ENCODE results near the gene FAM117A. TPM values are rescaled to one million over a fixed set of nuclear protein-coding genes. Genes with fewer than 3 reads are reported as not detected.

FAM117A gene
- 2.7 and 3.8 TPM in 2 replicates for total RNA-seq

DNA sequence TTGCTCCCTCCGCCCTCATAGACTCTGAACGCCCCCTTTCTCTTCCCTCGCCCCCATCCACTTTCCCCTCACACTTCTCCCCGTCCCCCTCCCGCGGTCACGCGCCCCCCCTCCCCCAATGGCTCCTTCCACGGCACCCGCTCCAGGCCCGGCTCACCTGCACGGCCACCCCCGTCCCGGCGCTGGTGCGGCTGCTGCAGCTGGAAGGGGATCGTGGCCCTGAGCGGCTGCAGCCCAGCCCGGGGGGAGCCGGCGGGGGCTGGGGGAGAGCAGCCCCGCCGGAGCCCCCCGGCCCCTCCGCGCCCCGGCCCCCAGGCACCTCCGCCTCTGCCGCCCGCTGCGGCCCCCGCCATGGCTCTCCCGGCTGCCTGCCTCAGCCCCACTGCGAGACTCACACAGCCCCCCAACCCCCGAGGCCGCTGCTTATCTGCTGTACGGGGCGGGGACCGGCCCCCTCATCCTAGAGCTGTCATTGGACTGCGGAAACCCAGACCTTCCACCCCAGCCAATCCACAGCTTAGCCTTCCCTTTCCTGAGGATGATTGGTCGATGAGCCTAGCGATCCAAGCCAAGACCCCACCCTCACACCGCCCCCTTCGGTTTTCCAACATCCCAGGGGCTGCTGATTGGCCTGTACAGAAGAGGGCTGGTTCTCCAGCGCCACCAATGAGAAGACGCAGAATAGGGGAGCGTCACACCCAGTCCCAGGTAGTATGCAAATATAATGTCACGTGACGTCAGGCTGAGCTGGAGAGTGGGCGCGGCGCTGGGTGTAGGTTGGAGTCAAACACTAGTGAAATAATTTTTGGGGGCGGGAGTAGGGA, at the start of gene FAM117A:
Gene FAM117A, minus strand, starts transcription at position 397 of the 824 bp plus-strand sequence. Its CDS starts 44 bp downstream, at position 353.

GRCh38 chr17:49788478-49789242, 24.7 kb upstream of the FAM117A start, which contains the start of gene KAT7:
TSS of gene KAT7 (plus strand) at chr17:49788681. CDS start at chr17:49788835, 154 bp downstream.

GRCh38 chr17:49707608-49708514, 56.1 kb downstream of the FAM117A start, which contains the start of gene SLC35B1:
TSS of gene SLC35B1 (minus strand) at chr17:49707964. CDS start at chr17:49707833, 131 bp downstream.

GRCh38 chr17:49677933-49678847, 85.7 kb downstream of the FAM117A start, which contains the start of gene SPOP:
TSS of gene SPOP (minus strand) at chr17:49678097. CDS start at chr17:49622810, 55,287 bp downstream.

Other genes starting within 250 kb of the FAM117A start
- 2.0 and 2.1 TPM in 2 replicates for gene NXPH3, start 188.3 kb downstream of the FAM117A start, total RNA-seq
- 61.1 and 69.5 TPM in 2 replicates for gene SPOP, start 86.0 kb downstream of the FAM117A start, total RNA-seq
- 44.8 and 90.1 TPM in 2 replicates for gene SLC35B1, start 56.2 kb downstream of the FAM117A start, total RNA-seq
- 38.5 and 44.8 TPM in 2 replicates for gene KAT7, start 24.6 kb upstream of the FAM117A start, total RNA-seq
- gene TAC4, start 83.9 kb upstream of the FAM117A start, total RNA-seq, result not detected in 2 replicates
- gene DLX4, start 205.1 kb upstream of the FAM117A start, total RNA-seq, result 0.11 TPM in 1 of 2 replicates, not detected in the other
- gene DLX3, start 231.1 kb upstream of the FAM117A start, total RNA-seq, result under 0.01 and 0.33 TPM in 2 replicates

All from placental epithelial cell (primary cell).